ENCODE data around the gene TMEM100. TPM values are rescaled to one million over a fixed set of nuclear protein-coding genes. Genes with fewer than 3 reads are reported as not detected.
A peak's percentile ranks its signal among the peaks of the same experiment; 100 is the strongest.

Gene TMEM100
- total RNA-seq, 2 donors from 2014 or later = not detected

GRCh38 chr17:55756689-55757088 lies 34.0 kb upstream of the TMEM100 start:
- no peak for ATAC-seq (replicated peaks in 1 of 2)
- H3K4me3 Mint-ChIP-seq = no peak overlapping the region
- no peak for DNase-seq
- H3K27me3 Mint-ChIP-seq (ENCODE audit: low read depth) = no peaks in the 10 kb centered on the region
- no peak overlapping the region for H3K27ac Mint-ChIP-seq
- peaks cover 6% of the 10 kb centered on the region for H3K4me1 Mint-ChIP-seq (ENCODE audit: low read depth)
- H3K9me3 Mint-ChIP-seq = no peaks in the 10 kb centered on the region
- H3K36me3 Mint-ChIP-seq (ENCODE audit: insufficient read depth in 2 of 2) = peaks cover 0 to 1% of the 10 kb centered on the region in 2 donors

DNA sequence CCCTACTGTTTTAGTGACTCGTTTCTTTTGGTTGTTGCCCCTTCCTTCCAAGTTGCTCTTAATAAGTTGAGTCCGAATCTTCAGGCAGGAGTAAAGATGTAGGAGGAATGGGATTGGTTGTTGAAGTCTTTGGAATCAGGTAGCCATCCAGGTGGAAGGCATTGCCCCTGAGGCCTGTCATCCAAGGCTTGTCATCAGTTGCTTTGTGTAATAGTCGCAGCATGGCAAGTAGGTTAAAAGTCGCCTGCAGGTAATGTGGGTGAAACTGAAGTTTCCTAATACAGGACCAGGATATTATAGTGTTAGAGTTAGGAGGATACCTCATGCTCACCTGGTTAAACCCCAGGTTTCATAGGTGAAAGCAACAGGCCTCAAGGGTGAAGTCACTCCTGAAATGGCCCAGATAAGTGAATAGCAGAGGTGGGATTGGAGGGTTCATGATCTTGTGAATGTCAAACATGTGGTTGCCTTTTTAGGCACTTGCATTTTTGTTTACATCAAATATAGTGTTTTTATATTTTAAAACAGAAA lies 29.1 kb upstream of the TMEM100 start:
- no peaks in the 10 kb centered on the region for H3K9me3 Mint-ChIP-seq
- H3K4me1 Mint-ChIP-seq (ENCODE audit: low read depth) = peaks cover 17% of the 10 kb centered on the region
- H3K36me3 Mint-ChIP-seq (ENCODE audit: insufficient read depth in 2 of 2) = peaks cover 0 to 1% of the 10 kb centered on the region in 2 donors
- peak overlapping the region; percentile 58 to 87 for H3K4me3 Mint-ChIP-seq
- peak overlapping the region; percentile 36 for H3K27ac Mint-ChIP-seq
- no peak for DNase-seq
- ATAC-seq (replicated peaks in 1 of 2) = no peak
- H3K27me3 Mint-ChIP-seq (ENCODE audit: low read depth) = peaks cover 19% of the 10 kb centered on the region

DNA sequence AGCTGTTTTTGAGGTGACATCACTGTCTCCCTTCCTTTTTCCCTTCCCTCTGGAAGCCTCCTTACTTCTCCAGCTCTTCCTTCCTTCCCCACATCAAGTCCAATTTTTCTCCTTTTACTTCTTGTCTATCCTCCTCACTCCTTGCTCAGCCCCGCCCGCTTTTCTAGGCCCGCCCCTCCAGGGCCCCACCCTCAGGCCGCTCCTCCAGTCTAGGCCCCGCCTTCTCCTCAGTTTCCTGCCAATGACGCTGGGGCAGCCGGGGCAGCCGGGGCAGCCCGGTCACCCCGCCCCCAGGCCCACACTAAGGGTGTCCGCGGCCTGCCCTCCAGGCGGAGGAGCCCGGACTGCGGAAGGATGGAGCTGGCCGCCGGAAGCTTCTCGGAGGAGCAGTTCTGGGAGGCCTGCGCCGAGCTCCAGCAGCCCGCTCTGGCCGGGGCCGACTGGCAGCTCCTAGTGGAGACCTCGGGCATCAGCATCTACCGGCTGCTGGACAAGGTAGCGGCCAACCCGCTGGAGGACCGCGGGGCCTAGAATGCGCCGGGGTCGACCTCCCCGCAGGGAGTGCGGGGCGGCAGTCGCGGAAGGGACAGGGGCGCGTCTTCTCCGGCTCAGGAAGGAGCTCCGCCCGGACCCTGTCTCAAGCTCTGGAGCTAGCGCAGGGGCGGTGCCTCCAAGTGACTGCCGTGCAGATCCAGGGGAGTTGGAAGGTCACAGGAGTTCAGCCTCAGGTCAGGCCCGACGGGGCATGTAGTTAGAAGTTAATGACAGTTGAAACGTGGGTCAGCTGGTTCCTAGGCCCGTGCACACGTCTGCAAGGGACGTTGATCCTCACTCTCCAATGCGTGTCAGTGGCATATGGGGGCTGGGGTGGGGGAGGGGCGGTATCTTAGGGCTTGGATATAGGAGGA lies 28.3 kb upstream of the TMEM100 start, which contains the start of gene PCTP:
TSS of gene PCTP (plus strand) at position 302 of the 908 bp plus-strand sequence. CDS start at position 355, 53 bp downstream.
- DNase-seq = peak; percentile 93 to 94
- no peaks in the 10 kb centered on the region for H3K36me3 Mint-ChIP-seq (ENCODE audit: insufficient read depth in 2 of 2)
- peak; percentile 99 to 100 for ATAC-seq (replicated peaks in 1 of 2)
- H3K4me3 Mint-ChIP-seq = peak within 1 kb of the TSS; percentile 58 to 87
- peak within 1 kb of the TSS; percentile 52 for H3K27ac Mint-ChIP-seq
- peaks cover 17% of the 10 kb centered on the region for H3K4me1 Mint-ChIP-seq (ENCODE audit: low read depth)
- H3K9me3 Mint-ChIP-seq = no peaks in the 10 kb centered on the region
- H3K27me3 Mint-ChIP-seq (ENCODE audit: low read depth) = peaks cover 25% of the 10 kb centered on the region

DNA sequence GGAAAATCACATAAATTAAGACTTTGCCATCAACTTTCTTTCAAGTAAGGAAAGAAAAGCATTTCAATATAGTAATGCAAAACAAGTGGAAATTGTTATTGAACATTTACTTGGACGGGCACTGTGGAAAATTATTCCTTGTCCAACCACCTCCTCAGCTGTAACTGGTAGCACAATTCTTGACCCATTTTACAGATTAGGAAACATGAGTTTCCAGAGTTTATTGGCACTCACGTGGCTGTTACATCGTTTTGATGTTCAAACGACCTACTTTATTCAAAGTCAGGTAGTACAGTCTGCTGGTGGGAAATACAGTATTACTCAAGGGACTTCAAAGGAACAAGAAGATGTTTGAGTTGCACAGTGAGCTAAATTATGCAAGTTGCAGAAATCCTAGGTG lies 27.3 kb upstream of the TMEM100 start:
- ATAC-seq (replicated peaks in 1 of 2) (no peak), DNase-seq (no peak)
- Mint-ChIP-seq H3K4me1 (ENCODE audit: low read depth) (peaks cover 17% of the 10 kb centered on the region), H3K9me3 (no peaks in the 10 kb centered on the region), H3K36me3 (ENCODE audit: insufficient read depth in 2 of 2) (no peaks in the 10 kb centered on the region), H3K4me3 (peak overlapping the region; percentile 58 to 87), H3K27ac (peak overlapping the region; percentile 52), H3K27me3 (ENCODE audit: low read depth) (peaks cover 35% of the 10 kb centered on the region)

- Mint-ChIP-seq H3K27ac (no peak overlapping the region), H3K36me3 (ENCODE audit: insufficient read depth in 2 of 2) (no peaks in the 10 kb centered on the region), H3K9me3 (no peaks in the 10 kb centered on the region), H3K27me3 (ENCODE audit: low read depth) (peaks cover 36% of the 10 kb centered on the region), H3K4me3 (no peak overlapping the region), H3K4me1 (ENCODE audit: low read depth) (peaks cover 17% of the 10 kb centered on the region)
- DNase-seq = no peak
- no peak for ATAC-seq (replicated peaks in 1 of 2)
Observed at GRCh38 chr17:55748841-55749240, 26.2 kb upstream of the TMEM100 start.

DNA sequence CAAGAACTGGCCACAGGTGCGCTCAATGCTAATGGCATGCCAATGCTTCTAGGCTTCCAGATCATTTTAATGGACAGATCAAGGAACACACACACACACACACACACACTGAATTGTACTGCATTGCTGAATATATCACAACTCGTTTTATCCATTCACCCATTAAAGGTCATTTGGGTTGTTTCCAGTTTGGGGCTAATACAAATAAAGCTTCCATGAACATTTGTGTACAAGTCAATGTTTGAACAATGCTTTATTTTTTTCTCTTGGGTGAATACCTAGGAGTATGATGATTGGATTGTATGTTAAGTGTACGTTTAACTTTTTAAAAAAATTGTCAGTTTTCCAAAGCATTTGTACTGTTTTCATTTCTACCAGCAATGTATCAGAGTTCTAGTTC lies 24.5 kb upstream of the TMEM100 start:
- Mint-ChIP-seq H3K36me3 (ENCODE audit: insufficient read depth in 2 of 2) (no peaks in the 10 kb centered on the region), H3K4me1 (ENCODE audit: low read depth) (peaks cover 17% of the 10 kb centered on the region), H3K9me3 (no peaks in the 10 kb centered on the region), H3K4me3 (no peak overlapping the region), H3K27ac (no peak overlapping the region), H3K27me3 (ENCODE audit: low read depth) (peaks cover 36% of the 10 kb centered on the region)
- DNase-seq = no peak
- ATAC-seq (replicated peaks in 1 of 2) = no peak

- Mint-ChIP-seq H3K9me3 (no peaks in the 10 kb centered on the region), H3K27ac (no peak overlapping the region), H3K4me3 (no peak overlapping the region), H3K27me3 (ENCODE audit: low read depth) (peaks cover 36% of the 10 kb centered on the region), H3K36me3 (ENCODE audit: insufficient read depth in 2 of 2) (no peaks in the 10 kb centered on the region), H3K4me1 (ENCODE audit: low read depth) (peaks cover 9% of the 10 kb centered on the region)
- ATAC-seq (replicated peaks in 1 of 2) (no peak), DNase-seq (no peak)
Observed at GRCh38 chr17:55746466-55746865, 23.8 kb upstream of the TMEM100 start.

- Mint-ChIP-seq H3K4me1 (ENCODE audit: low read depth) (peaks cover under 1% of the 10 kb centered on the region), H3K9me3 (no peaks in the 10 kb centered on the region), H3K27me3 (ENCODE audit: low read depth) (peaks cover 42% of the 10 kb centered on the region), H3K27ac (no peak overlapping the region), H3K36me3 (ENCODE audit: insufficient read depth in 2 of 2) (no peaks in the 10 kb centered on the region), H3K4me3 (no peak overlapping the region)
- DNase-seq = no peak
- no peak for ATAC-seq (replicated peaks in 1 of 2)
Observed at GRCh38 chr17:55745258-55745657, 22.6 kb upstream of the TMEM100 start.

- Mint-ChIP-seq H3K4me1 (ENCODE audit: low read depth) (no peaks in the 10 kb centered on the region), H3K4me3 (no peak overlapping the region), H3K36me3 (ENCODE audit: insufficient read depth in 2 of 2) (no peaks in the 10 kb centered on the region), H3K27me3 (ENCODE audit: low read depth) (peaks cover 36% of the 10 kb centered on the region), H3K27ac (no peak overlapping the region), H3K9me3 (no peaks in the 10 kb centered on the region)
- ATAC-seq (replicated peaks in 1 of 2) (no peak), DNase-seq (no peak)
Observed at GRCh38 chr17:55743103-55743679, 20.5 kb upstream of the TMEM100 start.

- DNase-seq = no peak
- Mint-ChIP-seq H3K36me3 (ENCODE audit: insufficient read depth in 2 of 2) (no peaks in the 10 kb centered on the region), H3K4me3 (no peak overlapping the region), H3K27me3 (ENCODE audit: low read depth) (peaks cover 29% of the 10 kb centered on the region), H3K27ac (no peak overlapping the region), H3K9me3 (no peaks in the 10 kb centered on the region), H3K4me1 (ENCODE audit: low read depth) (no peaks in the 10 kb centered on the region)
- no peak for ATAC-seq (replicated peaks in 1 of 2)
Observed at GRCh38 chr17:55742272-55743102, 19.8 kb upstream of the TMEM100 start.

DNA sequence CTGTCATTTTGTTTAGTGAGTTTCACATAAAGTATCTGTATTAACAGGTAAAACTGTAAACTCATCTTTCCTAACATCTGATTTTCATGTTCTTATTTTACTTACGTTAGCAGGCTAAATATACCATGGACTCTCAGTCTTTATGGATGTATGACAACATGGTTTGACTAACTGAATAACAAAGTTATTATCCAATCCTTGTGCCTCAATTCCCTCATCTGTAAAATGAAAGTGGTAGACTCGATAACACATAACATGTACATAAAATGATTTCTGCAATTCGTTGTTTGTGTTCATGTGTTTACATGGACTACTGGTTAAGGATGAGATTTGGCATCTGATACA lies 18.7 kb upstream of the TMEM100 start:
- ATAC-seq (replicated peaks in 1 of 2) = no peak
- Mint-ChIP-seq H3K9me3 (no peaks in the 10 kb centered on the region), H3K27ac (no peak overlapping the region), H3K4me3 (no peak overlapping the region), H3K36me3 (ENCODE audit: insufficient read depth in 2 of 2) (no peaks in the 10 kb centered on the region), H3K27me3 (ENCODE audit: low read depth) (peaks cover 21% of the 10 kb centered on the region), H3K4me1 (ENCODE audit: low read depth) (no peaks in the 10 kb centered on the region)
- no peak for DNase-seq

DNA sequence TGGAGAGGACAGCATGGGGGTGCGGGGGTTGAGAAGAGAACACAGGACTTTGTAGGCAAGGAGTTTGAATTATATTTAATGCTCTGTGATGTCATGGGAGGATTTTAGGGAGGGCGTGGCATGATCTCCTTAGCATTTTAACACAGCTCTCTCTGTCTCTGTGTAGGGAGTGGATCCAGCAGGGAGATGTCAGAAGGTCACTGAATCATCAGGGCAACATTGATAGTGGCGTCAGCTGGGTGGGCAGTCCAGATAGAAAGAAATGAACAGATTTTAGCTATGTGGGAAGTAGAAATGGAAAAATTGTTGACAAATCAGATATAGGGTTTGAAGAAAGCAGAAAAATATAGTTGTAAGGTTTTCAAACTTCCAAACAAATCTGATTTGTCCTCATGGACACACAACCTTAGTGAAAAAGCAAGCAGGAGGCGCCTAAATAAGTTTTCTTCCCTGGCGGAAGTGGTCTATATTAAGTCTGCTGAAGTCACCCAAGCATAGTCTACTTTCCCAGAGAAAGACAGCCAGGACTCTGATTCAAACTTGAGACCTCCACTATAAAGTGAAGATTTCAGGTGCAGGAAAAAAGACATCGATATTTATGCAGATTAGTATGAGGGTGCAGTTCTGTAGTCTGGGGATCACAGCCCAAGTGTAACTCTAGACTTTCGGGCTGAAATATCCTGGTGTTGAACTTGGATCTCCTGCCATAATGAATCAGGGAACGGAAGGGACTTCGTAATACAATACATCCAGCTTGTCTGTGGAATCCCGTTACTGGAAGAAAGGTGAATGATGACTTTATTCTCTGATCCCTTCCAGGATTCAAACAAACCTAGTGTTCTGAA lies 18.1 kb upstream of the TMEM100 start:
- Mint-ChIP-seq H3K9me3 (no peaks in the 10 kb centered on the region), H3K4me3 (no peak overlapping the region), H3K27me3 (ENCODE audit: low read depth) (peaks cover 15% of the 10 kb centered on the region), H3K4me1 (ENCODE audit: low read depth) (peaks cover 3% of the 10 kb centered on the region), H3K36me3 (ENCODE audit: insufficient read depth in 2 of 2) (no peaks in the 10 kb centered on the region), H3K27ac (no peak overlapping the region)
- no peak for DNase-seq
- ATAC-seq (replicated peaks in 1 of 2) = no peak
